ENCODE results near the gene TM6SF1.

The TM6SF1 gene

DNA sequence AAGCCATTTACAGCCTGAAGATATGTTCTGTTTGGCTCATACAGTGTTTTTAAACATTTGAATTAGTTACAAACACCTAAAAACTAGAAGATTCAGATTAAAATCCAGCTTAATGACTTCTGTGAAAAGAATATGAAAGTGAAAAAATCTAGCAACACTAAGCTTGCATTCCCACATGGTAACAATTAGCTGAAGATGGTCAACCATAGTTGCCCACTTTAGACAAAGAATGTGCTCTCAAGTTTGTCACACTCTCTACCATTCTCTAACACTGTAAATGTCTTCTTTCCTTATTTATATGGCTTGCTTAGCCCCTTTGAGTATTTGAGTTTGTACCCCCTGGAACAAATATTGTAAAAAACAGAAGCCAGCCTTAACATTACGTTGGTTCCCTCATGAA is 67.4 kb downstream of the TM6SF1 start:
- no peak for DNase-seq (ENCODE audit: low read depth)

DNA sequence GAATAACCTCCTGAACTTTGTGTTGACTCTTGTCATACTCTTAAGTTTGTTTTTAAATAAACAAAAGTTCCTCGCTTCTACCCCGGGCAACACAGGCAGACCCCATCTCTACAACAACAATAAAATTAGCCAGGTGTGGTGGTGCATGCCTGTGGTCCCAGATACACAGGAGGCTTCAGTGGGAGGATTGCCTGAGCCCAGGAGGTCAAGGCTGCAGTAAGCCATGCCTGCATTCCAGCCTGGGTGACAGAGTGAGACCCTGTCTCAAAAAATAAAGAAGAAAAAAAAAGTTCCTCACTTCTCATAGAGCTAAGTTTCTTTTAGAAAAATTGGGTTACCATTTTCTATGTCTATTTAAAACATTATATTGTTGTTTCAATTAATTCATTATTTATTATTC is 70.9 kb downstream of the TM6SF1 start:
- DNase-seq (ENCODE audit: low read depth) = no peak

DNA sequence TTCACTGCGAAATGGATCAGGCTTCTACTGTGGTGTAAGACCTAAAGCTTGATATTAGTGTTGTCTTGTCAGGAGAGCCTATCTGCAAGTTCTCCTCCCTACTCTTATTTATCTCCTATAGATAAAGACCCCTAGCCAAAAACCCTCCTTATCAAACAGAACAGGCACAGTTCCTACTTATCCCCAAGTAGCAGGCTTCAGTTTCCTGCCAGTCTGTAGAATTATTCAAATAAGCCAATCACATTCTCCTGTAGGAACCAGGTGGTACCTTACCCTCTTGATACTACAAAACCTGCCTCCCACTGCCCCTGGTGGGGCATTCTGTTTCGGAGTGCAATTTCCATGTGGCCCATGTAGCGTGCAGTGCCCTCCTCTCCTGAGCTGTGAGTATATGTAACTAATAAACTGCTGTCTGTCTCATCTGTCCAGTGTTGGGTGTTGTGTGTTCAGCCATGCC is 71.5 kb downstream of the TM6SF1 start:
- DNase-seq (ENCODE audit: low read depth) = peak; percentile 95

DNA sequence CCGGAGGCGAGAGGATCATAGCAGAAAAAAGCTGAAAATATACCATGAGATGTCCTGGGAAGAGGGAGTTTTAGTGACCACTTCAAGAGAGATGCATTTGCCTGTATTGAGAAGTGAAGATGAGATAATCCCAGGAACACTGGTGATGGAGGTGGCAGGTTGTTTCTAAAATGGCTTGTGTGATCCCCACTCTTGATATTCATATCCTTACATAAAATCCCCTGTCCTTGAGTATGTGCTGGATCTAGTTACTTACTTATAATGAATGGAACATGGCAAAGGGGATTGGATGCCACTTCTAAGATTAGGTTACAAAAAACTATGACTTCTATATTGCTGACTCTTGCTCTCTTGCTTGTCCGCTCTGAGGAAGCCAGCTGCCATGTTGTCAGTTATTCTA is 78.1 kb downstream of the TM6SF1 start:
- DNase-seq (ENCODE audit: low read depth) = no peak

Data from CMK (cell line).